PFSK-1 (cell line): ENCODE measurements around the gene LPAR1.

Experiments used
- FOXP2 ChIP-seq: optimal IDR thresholded peaks from 2 replicates; pipeline ENCODE3; 2011; ENCODE audit warnings: borderline replicate concordance, control low read depth, inconsistent platforms; ENCODE audit not compliant: insufficient read depth; ENCODE audit errors: extremely low read length, extremely low read depth
- POLR2AphosphoS5 ChIP-seq: IDR thresholded peaks from 2 replicates; pipeline ENCODE4 v1.6.1; 2012; ENCODE audit warnings: low read depth, mild to moderate bottlenecking, control low read depth, low read length, moderate library complexity
- SIN3A ChIP-seq: IDR thresholded peaks from 2 replicates; pipeline ENCODE4 v1.6.1; 2012; ENCODE audit warnings: mild to moderate bottlenecking, low read length, moderate library complexity, borderline replicate concordance; ENCODE audit not compliant: insufficient read depth
- TAF1 ChIP-seq: IDR thresholded peaks from 2 replicates; pipeline ENCODE4 v1.6.1; 2012; ENCODE audit warnings: low read length, control low read depth, borderline replicate concordance; ENCODE audit not compliant: insufficient read depth
- TF ChIP-seq, protein P1 (sequence below), 2 experiments: IDR thresholded peaks; 2 replicates each; pipeline versions ENCODE4 v1.6.1 to v1.8.0; 2011 to 2012; ENCODE audit warnings: low read depth in 2 of 2, low read length in 2 of 2, control low read depth in 1 of 2, inconsistent platforms in 1 of 2, mild to moderate bottlenecking in 1 of 2, moderate library complexity in 1 of 2; ENCODE audit not compliant: insufficient read depth in 1 of 2

LPAR1 gene

DNA sequence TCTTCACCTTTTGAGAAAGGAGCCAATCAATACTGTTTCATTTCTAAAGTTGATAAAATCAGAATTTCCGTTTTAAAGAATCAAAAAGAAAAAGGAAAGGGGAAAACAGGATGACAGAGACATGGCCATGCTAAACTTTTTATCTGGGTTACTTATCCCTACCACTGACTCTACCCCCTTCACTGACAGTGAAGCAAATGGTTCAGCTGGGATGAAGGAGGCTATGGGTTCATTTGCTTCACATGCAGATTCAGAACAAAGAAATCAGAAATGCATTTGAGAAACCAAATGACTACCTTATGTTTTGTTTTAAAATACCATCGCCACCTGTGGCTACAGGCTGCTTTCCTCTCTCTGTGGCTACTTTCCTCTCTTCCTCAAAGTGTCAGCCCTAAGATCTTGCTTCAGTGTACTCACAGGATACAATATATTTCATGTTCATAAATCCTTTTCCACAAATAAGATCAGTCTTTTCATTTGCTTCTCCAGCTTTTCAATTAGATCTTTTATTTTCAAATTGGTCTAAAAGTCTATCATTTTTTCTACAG is 53.3 kb downstream of the LPAR1 start:
- TF ChIP-seq TAF1 (no peak), SIN3A (no peak), FOXP2 (no peak), POLR2AphosphoS5 (no peak)
- TF ChIP-seq, protein P1, sequence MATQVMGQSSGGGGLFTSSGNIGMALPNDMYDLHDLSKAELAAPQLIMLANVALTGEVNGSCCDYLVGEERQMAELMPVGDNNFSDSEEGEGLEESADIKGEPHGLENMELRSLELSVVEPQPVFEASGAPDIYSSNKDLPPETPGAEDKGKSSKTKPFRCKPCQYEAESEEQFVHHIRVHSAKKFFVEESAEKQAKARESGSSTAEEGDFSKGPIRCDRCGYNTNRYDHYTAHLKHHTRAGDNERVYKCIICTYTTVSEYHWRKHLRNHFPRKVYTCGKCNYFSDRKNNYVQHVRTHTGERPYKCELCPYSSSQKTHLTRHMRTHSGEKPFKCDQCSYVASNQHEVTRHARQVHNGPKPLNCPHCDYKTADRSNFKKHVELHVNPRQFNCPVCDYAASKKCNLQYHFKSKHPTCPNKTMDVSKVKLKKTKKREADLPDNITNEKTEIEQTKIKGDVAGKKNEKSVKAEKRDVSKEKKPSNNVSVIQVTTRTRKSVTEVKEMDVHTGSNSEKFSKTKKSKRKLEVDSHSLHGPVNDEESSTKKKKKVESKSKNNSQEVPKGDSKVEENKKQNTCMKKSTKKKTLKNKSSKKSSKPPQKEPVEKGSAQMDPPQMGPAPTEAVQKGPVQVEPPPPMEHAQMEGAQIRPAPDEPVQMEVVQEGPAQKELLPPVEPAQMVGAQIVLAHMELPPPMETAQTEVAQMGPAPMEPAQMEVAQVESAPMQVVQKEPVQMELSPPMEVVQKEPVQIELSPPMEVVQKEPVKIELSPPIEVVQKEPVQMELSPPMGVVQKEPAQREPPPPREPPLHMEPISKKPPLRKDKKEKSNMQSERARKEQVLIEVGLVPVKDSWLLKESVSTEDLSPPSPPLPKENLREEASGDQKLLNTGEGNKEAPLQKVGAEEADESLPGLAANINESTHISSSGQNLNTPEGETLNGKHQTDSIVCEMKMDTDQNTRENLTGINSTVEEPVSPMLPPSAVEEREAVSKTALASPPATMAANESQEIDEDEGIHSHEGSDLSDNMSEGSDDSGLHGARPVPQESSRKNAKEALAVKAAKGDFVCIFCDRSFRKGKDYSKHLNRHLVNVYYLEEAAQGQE (IDR thresholded peaks at IDR 0.05; ENCODE audit: insufficient read depth in 1 of 2, low read depth in 2 of 2, low read length in 2 of 2) = no peak

DNA sequence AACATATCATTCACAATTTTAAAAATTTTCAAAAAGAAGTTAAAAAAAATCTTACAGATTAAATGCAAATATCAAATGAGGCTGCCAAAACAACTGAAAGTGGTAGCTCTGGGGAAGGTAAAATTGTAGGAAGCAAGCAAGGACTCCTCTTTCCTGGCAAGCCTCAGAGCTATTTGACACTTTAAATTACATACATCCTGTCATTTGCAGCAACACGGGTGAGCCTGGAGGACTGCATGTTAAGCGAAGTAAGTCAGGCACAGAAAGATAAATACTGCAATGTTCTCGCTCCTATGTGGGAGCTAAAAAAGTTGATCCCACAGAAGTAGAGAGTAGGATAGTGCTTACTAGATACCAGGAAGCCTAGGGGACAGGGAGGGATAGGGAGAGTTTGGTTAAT is 58.0 kb downstream of the LPAR1 start:
- TF ChIP-seq, protein P1 (IDR thresholded peaks at IDR 0.05; ENCODE audit: insufficient read depth in 1 of 2, low read depth in 2 of 2, low read length in 2 of 2) = no peak
- TF ChIP-seq SIN3A = no peak
- TF ChIP-seq TAF1 = no peak
- TF ChIP-seq POLR2AphosphoS5 = no peak
- no peak for TF ChIP-seq FOXP2

DNA sequence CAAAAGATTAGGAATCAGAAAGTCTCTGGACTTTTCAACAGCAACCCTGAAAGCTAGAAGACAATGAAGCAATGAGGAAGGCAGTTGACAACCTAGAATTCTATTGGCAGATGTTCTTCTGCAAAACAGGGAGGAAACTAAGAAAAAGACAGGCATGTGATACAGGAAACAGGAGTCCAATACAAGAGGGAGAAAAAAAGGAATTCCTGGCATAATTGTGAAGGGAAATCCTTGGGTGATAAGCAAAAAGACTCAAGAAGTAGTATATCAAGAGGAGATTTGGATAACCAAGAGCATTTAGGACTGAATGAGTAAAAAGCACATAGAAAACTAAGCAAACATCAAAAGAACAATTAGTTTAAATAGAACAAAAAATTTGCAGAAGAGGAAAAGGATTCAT is 58.6 kb downstream of the LPAR1 start:
- TF ChIP-seq POLR2AphosphoS5 = no peak
- TF ChIP-seq, protein P1 (IDR thresholded peaks at IDR 0.05; ENCODE audit: insufficient read depth in 1 of 2, low read depth in 2 of 2, low read length in 2 of 2) = no peak
- TF ChIP-seq FOXP2 = no peak
- no peak for TF ChIP-seq SIN3A

DNA sequence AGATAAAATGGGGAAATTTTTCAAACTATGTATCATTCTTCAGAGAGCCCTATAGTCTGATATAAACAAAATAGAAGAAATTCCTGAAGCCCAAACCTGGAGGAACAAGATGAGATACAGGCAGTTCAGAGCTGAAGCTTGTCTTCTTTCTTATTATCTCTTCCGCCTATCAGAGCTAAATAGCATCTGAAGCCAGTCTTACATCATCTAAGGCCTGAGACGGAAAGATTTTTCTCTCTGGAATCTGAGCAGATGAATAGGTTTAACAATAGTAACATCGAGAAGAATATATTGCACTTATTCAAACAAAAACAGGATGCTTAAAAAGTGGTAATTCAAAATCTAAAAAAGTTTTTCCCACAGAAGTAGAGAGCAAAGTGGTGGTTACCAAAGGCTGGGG is 59.8 kb downstream of the LPAR1 start:
- TF ChIP-seq SIN3A = no peak
- TF ChIP-seq, protein P1 (IDR thresholded peaks at IDR 0.05; ENCODE audit: insufficient read depth in 1 of 2, low read depth in 2 of 2, low read length in 2 of 2) = no peak
- no peak for TF ChIP-seq FOXP2
- TF ChIP-seq POLR2AphosphoS5 = no peak
- no peak for TF ChIP-seq TAF1

- TF ChIP-seq, protein P1 (IDR thresholded peaks at IDR 0.05; ENCODE audit: insufficient read depth in 1 of 2, low read depth in 2 of 2, low read length in 2 of 2) = no peak
- TF ChIP-seq SIN3A = no peak
- no peak for TF ChIP-seq POLR2AphosphoS5
- TF ChIP-seq FOXP2 = no peak
- no peak for TF ChIP-seq TAF1
Observed at GRCh38 chr9:110977259-110977709, 61.0 kb downstream of the LPAR1 start.
